ENCODE results near the gene CTSF. TPM values are rescaled to one million over a fixed set of nuclear protein-coding genes. Genes with fewer than 3 reads are reported as not detected.

The CTSF gene
- total RNA-seq, 1 experiment from 2014 or later, result 4.9 TPM

DNA sequence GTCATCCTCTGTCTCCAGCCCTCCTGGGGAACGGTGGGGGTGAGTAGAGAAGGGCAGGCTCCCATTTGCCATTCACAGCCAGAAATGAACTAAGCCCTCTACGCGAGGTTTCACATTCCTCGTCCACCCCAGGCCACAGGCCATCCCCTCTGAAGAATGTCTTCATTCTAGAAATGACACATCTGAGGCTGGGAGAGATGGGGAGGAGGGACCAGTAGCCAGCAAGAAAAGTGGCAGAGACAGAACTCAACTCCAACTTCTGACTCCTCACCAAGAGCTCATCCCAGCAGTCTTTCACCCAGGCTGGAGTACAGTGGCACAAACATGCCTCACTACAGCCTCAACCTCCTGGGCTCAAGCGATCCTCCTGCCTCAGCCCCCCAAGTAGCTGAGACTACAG, 3.4 kb downstream of the CTSF start:
- DNase-seq (ENCODE audit: low spot score), result no peak
- no peak for ATAC-seq
- H3K4me3 Mint-ChIP-seq, result no peak overlapping the region
- TF ChIP-seq PREB (CRISPR knock-in tag; IDR thresholded peaks at IDR 0.05; ENCODE audit: borderline replicate concordance) (no peak), ZNF532 (CRISPR knock-in tag; IDR thresholded peaks at IDR 0.05; ENCODE audit: borderline replicate concordance) (no peak), ZNF425 (CRISPR knock-in tag; conservative IDR thresholded peaks at IDR 0.05) (no peak), FOXK1 (CRISPR knock-in tag; IDR thresholded peaks at IDR 0.05) (no peak), ZBTB21 (CRISPR knock-in tag; IDR thresholded peaks at IDR 0.05; ENCODE audit: borderline replicate concordance) (no peak), TP53 (CRISPR knock-in tag; IDR thresholded peaks at IDR 0.05) (no peak)
- ChIA-PET CTCF (no interaction called here), POLR2A (no interaction called here)
- H3K27me3 Mint-ChIP-seq (ENCODE audit: low read depth), result peaks cover 15% of the 10 kb centered on the region
- H3K9me3 Mint-ChIP-seq, result no peaks in the 10 kb centered on the region
- H3K27ac Mint-ChIP-seq, result no peak overlapping the region
- peaks cover 8% of the 10 kb centered on the region for H3K4me1 Mint-ChIP-seq
- H3K36me3 Mint-ChIP-seq, result peaks cover 14% of the 10 kb centered on the region

GRCh38 chr11:66564538-66564937, 3.9 kb downstream of the CTSF start:
- peaks cover 5% of the 10 kb centered on the region for H3K4me1 Mint-ChIP-seq
- H3K27me3 Mint-ChIP-seq (ENCODE audit: low read depth), result peaks cover 15% of the 10 kb centered on the region
- TF ChIP-seq, protein P1, sequence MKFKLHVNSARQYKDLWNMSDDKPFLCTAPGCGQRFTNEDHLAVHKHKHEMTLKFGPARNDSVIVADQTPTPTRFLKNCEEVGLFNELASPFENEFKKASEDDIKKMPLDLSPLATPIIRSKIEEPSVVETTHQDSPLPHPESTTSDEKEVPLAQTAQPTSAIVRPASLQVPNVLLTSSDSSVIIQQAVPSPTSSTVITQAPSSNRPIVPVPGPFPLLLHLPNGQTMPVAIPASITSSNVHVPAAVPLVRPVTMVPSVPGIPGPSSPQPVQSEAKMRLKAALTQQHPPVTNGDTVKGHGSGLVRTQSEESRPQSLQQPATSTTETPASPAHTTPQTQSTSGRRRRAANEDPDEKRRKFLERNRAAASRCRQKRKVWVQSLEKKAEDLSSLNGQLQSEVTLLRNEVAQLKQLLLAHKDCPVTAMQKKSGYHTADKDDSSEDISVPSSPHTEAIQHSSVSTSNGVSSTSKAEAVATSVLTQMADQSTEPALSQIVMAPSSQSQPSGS (CRISPR knock-in tag; IDR thresholded peaks at IDR 0.05; ENCODE audit: borderline replicate concordance, low read depth), result no peak
- TF ChIP-seq TP53 (CRISPR knock-in tag; IDR thresholded peaks at IDR 0.05) (no peak), FOXJ3 (CRISPR knock-in tag; IDR thresholded peaks at IDR 0.05; ENCODE audit: borderline replicate concordance) (no peak), EMX1 (CRISPR knock-in tag; IDR thresholded peaks at IDR 0.05) (no peak), CBFB (CRISPR knock-in tag; IDR thresholded peaks at IDR 0.05; ENCODE audit: low read depth) (no peak), PREB (CRISPR knock-in tag; IDR thresholded peaks at IDR 0.05; ENCODE audit: borderline replicate concordance) (no peak), RELA (CRISPR knock-in tag; IDR thresholded peaks at IDR 0.05; ENCODE audit: borderline replicate concordance) (no peak), AR (CRISPR knock-in tag; IDR thresholded peaks at IDR 0.05) (no peak), HMGXB4 (CRISPR knock-in tag; IDR thresholded peaks at IDR 0.05) (no peak), ESRRA (CRISPR knock-in tag; IDR thresholded peaks at IDR 0.05; ENCODE audit: borderline replicate concordance) (no peak)
- TF ChIP-seq, protein P2, sequence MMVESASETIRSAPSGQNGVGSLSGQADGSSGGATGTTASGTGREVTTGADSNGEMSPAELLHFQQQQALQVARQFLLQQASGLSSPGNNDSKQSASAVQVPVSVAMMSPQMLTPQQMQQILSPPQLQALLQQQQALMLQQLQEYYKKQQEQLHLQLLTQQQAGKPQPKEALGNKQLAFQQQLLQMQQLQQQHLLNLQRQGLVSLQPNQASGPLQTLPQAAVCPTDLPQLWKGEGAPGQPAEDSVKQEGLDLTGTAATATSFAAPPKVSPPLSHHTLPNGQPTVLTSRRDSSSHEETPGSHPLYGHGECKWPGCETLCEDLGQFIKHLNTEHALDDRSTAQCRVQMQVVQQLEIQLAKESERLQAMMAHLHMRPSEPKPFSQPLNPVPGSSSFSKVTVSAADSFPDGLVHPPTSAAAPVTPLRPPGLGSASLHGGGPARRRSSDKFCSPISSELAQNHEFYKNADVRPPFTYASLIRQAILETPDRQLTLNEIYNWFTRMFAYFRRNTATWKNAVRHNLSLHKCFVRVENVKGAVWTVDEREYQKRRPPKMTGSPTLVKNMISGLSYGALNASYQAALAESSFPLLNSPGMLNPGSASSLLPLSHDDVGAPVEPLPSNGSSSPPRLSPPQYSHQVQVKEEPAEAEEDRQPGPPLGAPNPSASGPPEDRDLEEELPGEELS (CRISPR knock-in tag; IDR thresholded peaks at IDR 0.05), result no peak
- H3K4me3 Mint-ChIP-seq, result no peak overlapping the region
- no peak overlapping the region for H3K27ac Mint-ChIP-seq
- POLR2A ChIA-PET, result no interaction called here
- ATAC-seq (no peak), DNase-seq (ENCODE audit: low spot score) (no peak)
- no peaks in the 10 kb centered on the region for H3K9me3 Mint-ChIP-seq
- peaks cover 14% of the 10 kb centered on the region for H3K36me3 Mint-ChIP-seq
- CTCF ChIA-PET, result no interaction called here

Measured in WTC11 (cell line).